Fibroblast of lung (primary cell): ENCODE results near the gene ADAMTS6.

Source experiments
- EZH2 ChIP-seq: IDR thresholded peaks from 2 replicates; pipeline ENCODE4 v1.5.1; 2012; ENCODE audit warnings: low read length, control low read depth, mild to moderate bottlenecking; ENCODE audit errors: missing control alignments
- TF ChIP-seq, protein P1 (sequence below), 2 donors: IDR thresholded peaks in 1 of 2; conservative IDR thresholded peaks in 1 of 2; 1 replicate in 1 of 2; 2 replicates in 1 of 2; pipeline ENCODE4 v1.5.1; 2011 to 2012; ENCODE audit warnings: low read length in 2 of 2, control low read depth in 1 of 2, inconsistent platforms in 1 of 2, low read depth in 1 of 2, mild to moderate bottlenecking in 1 of 2

GRCh38 chr5:65192331-65192730, 289.4 kb downstream of the ADAMTS6 start:
- TF ChIP-seq, protein P1, sequence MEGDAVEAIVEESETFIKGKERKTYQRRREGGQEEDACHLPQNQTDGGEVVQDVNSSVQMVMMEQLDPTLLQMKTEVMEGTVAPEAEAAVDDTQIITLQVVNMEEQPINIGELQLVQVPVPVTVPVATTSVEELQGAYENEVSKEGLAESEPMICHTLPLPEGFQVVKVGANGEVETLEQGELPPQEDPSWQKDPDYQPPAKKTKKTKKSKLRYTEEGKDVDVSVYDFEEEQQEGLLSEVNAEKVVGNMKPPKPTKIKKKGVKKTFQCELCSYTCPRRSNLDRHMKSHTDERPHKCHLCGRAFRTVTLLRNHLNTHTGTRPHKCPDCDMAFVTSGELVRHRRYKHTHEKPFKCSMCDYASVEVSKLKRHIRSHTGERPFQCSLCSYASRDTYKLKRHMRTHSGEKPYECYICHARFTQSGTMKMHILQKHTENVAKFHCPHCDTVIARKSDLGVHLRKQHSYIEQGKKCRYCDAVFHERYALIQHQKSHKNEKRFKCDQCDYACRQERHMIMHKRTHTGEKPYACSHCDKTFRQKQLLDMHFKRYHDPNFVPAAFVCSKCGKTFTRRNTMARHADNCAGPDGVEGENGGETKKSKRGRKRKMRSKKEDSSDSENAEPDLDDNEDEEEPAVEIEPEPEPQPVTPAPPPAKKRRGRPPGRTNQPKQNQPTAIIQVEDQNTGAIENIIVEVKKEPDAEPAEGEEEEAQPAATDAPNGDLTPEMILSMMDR (conservative IDR thresholded peaks at IDR 0.05 in 1 of 2, IDR thresholded peaks at IDR 0.05 in 1 of 2; ENCODE audit: low read depth in 1 of 2, low read length in 2 of 2) = no peak
- no peak for TF ChIP-seq EZH2
